Upper lobe of left lung (tissue), 4 donors: ENCODE data around the gene CAPN9.

ENCODE experiments used
- CTCF ChIP-seq, 6 experiments: fragments of 450-650 bp in 4 of 6; fragments of 200-600 bp in 2 of 6; sonication (generic) in 2 of 6; IDR thresholded peaks; one replicate each; pipeline ENCODE4 v1.5.1; 2016 to 2019; ENCODE audit warnings: antibody characterized with exemption in 6 of 6
- POLR2A ChIP-seq, 4 donors: fragments of 450-650 bp; IDR thresholded peaks; one replicate each; pipeline ENCODE4 v1.5.1; 2016 to 2017; ENCODE audit warnings: antibody characterized with exemption in 4 of 4, mild to moderate bottlenecking in 2 of 4

GRCh38 chr1:230754796-230755195 is 7.6 kb downstream of the CAPN9 start:
- TF ChIP-seq CTCF (IDR thresholded peaks at IDR 0.05) (no peak), POLR2A (IDR thresholded peaks at IDR 0.05) (no peak)
